Effector CD8-positive, alpha-beta T cell (primary cell): ENCODE results near the gene RNF167.

Source experiments
- DNase-seq: peaks from one replicate; lab custom pipeline; 2025; lab: John Stamatoyannopoulos, UW

Gene RNF167

DNA sequence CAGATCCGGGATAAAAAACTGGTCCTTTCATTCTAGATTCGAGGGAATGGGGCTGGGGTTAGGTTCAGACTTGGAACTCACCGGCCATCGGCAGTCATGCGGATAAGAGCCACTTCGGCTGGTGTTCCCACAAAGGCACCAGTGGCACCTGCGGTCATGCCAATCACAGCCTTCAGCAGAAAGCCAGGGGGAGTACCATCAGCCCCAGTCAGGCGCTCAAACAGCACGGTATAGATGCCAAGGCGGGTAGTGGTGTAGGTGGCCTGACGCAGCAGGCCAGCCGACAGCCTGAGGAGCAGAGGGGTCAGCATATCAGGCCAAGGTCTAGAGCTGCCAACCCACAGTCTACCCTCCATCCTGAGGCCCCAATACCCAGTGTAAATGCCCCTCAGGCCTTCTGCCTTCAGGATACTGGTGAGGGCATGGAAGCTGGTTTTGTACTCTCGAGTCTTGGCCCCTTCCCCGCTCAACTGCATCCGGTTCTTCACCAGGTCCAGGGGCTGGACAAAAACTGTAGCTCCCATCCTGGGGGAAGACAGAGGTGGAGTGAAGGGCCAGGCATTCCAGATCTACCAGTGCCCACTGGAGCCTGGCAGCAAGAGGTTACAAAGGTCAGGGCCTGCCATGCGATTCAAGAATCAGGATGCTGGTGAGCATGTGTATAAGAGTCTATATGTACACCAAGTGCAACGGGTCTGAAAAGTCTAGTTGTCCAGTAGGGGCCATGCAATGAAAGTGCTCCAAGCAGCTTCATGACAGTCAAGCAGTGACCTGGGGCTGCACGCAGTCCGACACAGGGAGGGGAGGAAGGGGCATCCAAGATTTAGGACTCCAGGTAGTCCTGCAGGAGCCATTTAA lies 1.2 kb upstream of the RNF167 start:
- DNase-seq: no peak

GRCh38 chr17:4939546-4939795 lies 597 bp upstream of the RNF167 start:
- no peak for DNase-seq

DNA sequence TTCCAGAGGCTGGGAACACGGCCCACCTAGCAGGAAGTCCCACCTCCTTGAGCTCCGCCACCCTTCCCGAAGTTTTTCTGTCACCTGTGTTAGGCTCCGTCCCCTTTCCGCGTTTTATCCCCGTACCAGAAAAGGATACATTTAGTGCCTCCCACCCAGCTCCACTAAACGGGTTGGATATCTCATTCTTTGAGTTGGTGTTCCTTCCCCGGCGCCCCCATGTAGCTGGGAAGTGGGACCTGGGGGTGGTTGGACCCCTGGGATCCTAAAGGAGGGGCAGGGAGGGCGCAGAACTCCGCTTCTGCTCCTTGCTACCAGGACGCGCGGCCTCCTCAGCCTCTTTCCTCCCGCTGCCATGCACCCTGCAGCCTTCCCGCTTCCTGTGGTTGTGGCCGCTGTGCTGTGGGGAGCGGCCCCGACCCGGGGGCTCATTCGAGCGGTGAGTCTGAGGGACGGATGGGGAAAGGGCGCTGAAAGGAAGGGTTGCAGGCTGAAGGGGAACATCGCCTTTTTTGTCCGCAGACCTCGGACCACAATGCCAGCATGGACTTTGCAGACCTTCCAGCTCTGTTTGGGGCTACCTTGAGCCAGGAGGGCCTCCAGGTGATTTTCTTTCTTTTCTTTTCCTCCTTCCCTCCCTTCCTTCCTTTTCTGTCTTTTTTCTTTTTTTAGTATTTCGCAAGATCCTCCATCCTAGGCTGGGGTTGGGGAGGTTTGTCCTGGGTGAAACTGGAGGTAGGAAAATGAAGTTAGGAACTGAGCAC lies 669 bp downstream of the RNF167 start:
- DNase-seq: peak; percentile 45

DNA sequence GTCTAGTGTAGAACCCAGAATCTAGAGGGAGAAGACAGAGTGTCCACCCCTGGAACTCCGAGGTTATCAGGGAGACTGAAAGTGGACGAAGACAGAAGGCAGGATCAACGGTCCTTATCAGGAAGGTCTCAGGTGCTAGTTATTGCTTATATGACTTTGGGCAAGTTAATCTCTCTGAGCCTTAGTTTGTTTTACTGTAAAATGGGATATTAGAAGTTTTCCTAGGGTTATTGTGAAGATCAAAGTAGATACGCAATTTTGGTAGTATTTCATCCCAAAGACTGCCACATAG lies 1.2 kb downstream of the RNF167 start:
- no peak for DNase-seq

DNA sequence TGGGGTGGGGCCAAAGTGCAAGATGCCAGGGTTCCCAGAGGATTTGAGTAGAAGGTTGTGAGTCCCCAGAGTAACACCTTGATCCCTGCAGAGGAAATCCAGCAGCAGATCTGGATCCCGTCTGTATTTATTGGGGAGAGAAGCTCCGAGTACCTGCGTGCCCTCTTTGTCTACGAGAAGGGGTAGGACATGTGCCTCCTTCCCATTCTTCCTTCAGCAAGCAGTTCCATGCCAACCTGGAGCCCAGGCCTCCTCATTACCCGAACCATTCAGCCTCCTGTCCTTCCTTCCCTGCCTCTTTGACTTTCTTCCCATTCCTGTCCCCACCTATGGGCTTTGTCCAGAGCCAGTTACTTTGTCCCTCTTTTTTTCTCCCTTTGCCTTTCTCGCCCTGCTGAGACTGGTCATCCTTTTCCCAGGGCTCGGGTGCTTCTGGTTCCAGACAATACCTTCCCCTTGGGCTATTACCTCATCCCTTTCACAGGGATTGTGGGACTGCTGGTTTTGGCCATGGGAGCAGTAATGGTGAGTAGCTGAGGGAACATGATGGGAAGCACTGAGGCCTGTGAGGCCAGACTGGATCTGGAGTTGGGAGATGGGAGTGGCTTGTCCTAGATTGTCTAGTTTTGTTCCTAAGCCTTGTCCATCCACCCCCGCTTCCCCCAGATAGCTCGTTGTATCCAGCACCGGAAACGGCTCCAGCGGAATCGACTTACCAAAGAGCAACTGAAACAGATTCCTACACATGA lies 2.9 kb downstream of the RNF167 start:
- DNase-seq: no peak

DNA sequence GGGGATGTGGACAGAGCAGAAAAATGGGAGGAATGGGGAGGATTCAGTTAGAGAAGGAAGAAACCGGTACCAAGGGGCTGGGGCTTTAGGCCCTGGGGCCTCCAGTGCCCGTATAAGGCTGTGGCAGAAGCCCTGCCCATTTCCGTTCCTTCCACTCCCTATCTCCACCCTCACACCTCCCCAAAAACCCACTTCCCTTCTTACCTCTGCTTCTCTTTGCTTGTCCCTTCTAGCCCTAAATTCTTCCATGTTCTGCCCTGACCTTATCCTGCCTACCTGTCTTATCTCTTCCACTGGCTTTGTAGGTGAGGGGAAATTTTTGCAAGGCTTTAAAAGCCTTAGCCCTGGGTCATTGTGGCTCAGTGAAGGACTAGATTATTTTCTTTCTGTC lies 4.1 kb downstream of the RNF167 start:
- peak; percentile 24 for DNase-seq

DNA sequence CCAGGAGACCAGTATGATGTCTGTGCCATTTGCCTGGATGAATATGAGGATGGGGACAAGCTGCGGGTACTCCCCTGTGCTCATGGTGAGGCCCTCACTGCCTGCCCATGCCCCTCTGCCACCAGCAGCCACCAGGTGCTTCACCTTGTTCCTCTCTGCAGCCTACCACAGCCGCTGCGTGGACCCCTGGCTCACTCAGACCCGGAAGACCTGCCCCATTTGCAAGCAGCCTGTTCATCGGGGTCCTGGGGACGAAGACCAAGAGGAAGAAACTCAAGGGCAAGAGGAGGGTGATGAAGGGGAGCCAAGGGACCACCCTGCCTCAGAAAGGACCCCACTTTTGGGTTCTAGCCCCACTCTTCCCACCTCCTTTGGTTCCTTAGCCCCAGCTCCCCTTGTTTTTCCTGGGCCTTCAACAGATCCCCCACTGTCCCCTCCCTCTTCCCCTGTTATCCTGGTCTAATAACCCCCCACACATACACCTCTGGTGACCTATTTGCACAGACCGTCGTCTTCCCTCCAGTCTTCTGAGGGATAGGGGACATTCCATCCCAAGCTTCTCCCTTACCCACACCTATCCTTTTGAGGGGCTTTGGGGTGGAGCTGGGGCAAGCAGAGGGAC lies 4.6 kb downstream of the RNF167 start:
- DNase-seq: no peak

GRCh38 chr17:4945176-4945943 lies 5.3 kb downstream of the RNF167 start:
- peak; percentile 40 for DNase-seq

DNA sequence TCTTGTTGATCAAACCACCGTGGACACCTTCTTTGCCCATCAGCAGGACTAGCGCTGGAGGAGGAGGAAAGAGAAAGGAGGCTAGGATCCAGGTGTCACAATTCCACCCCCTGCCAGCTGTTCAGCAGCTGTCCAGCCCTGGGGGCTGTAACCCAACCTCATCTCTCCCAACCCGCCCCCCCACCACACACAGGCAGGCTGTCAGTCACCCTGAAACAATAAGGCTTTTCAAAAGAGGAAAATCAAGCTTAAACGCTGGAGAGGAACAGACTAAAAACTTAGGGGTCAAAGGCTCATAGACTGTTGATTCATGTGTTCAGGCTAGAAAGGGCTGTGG lies 5.8 kb downstream of the RNF167 start:
- no peak for DNase-seq

- DNase-seq: no peak
Measured at GRCh38 chr17:4946312-4946976, 6.4 kb downstream of the RNF167 start.

DNA sequence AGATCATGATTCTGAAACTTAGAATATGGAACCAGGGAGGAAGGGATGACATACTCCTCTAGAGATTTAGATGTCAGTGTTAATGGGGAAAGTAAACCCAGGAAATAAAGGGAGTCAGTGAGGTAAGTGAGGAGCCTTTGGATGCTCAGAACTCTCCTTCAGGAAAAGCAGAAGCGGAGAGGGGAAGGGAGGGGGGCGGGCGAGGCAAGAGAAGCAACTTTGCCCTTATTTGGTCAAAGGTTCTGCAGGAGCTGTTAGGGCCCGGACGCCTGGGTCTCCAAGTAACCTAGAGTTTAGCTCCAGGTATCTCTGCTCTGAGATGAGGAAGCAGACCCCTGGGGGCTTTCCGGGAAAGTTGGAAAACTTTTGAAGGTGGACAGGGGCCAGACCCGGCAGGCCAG lies 6.9 kb downstream of the RNF167 start:
- DNase-seq: peak; percentile 23

- DNase-seq: peak; percentile 48
Measured at GRCh38 chr17:4947411-4948165, 7.5 kb downstream of the RNF167 start.

DNA sequence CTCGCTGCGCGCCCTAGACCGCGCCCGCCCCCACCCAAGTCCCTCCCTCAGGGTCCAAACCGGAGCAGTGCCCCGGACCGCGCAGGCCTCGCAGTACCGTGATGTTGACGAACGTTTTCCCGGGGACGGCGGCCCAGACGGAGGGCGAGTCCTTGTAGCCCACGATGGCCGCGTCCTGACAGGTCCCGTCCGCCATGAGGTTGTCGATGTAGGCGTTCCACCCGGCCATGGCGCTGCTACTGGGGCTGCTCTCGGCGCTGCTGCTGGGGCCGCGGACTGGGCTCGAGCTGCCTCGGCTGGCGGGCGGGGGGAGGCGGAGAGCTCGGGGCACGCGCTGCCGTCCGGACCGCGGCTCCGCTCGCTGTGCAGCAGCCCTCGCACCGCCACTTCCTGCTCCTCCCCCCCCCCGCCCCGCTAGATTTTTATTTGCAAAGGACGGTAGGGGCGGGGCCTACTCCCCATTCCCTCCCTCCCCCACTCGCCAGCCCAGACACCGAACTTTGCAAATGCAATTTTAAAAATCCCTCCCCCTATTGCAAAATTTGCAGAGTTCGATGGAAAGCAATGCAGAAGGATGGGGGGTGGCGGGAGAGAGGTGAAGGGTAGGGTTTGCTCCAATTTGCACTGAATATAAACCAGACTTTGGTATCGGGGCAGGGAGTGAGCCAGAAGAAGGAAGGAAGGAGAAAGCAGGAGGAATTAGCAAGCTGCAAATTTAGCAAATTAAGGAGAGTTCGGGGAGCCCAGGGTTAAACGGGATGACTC lies 8.3 kb downstream of the RNF167 start, which contains the start of gene PFN1:
Gene PFN1, minus strand, starts transcription at position 365 of the 765 bp plus-strand sequence. Its CDS starts 136 bp downstream, at position 229.
- DNase-seq: peak; percentile 78

DNA sequence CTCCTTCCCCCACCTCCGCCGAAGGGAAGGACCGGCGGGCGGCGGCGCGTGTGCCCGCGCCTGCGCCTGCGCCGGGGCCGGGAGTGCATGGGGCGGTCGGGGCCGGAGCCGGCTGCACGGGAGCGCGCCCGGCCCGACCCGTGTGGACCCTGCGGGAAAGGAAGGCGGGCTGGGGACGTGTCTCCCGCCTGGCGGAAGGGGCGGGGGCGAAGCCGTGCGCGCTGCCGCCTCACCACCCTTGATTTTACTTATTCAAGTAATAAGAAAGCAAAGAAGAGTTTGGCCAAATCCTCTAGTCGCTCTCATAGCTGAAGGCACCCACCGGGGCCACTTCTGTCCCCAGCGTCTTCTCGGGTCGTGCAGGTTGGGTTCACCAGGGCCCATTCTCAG lies 8.9 kb downstream of the RNF167 start:
- DNase-seq: peak; percentile 58

- DNase-seq: peak; percentile 60
Measured at GRCh38 chr17:4949321-4950074, 9.4 kb downstream of the RNF167 start.

DNA sequence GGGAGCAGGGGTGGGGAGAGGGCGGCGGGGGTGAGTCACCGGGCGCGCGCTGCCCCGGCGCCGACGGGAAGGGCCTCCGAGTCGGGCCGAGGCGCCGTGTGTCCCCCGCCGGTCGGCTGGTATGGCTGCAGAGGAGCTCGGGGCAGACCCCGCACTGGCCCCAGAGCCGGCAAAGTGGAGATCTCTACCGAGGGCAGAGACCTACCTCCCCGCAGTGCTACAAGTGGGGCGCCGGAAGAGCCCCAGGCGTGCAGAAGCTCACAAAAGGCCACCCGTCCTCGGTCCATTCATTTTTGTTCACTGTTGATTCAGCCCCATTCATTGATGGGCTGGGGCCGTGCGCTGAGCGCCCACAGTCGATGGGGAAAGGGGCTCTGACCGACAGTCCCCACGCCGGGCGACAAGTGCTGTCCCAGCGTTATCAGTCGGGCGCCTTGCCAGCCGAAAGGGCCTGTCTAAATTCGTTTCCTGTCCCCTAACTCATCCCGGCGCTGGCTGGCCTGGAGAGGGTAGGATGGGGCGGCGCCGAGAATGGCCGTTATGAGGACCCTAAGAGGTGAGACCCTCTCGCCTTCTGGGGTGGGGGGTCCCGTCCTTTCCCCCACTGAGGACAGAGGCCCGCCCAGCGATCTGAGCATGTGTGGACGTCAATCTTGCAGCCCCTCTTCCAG lies 10.1 kb downstream of the RNF167 start:
- DNase-seq: peak; percentile 12

DNA sequence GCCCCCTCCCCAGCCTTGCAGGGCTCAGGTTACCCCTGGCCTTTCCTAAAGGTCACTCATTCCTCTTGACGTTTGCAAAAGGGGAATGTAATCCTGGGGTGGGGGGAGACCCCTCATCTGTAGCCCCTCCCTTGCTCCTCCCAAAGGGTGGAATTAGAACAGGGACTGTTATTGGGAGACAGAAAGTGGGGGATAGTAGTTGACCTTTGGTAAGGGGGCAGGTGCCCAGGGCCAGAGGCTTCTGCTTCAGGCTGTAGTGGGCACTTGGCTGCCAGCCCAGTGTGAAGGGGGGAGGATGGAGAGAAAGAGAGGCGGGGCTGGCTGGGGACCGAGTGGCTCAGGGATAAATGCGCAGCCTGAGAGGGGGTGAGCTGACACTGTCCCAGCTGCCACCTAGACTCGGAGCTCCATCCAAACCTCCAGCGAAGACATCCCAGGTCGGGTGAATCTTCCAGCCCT lies 10.7 kb downstream of the RNF167 start, which contains the start of gene ENO3:
Gene ENO3, plus strand, starts transcription at position 374 of the 459 bp plus-strand sequence. CDS start 711 bp downstream, outside the sequence.
- no peak for DNase-seq

- no peak for DNase-seq
Measured at GRCh38 chr17:4951486-4951885, 11.4 kb downstream of the RNF167 start.
